GM18499 (cell line): ENCODE measurements around the gene PRPF6.

Source experiments
- ATAC-seq: cut with Tn5 transposase; IDR thresholded peaks from one replicate; pipeline ENCODE4 v1.9.1; 2021; ENCODE audit warnings: moderate number of reproducible peaks; ENCODE audit not compliant: insufficient read depth, unreplicated experiment

The PRPF6 gene

DNA sequence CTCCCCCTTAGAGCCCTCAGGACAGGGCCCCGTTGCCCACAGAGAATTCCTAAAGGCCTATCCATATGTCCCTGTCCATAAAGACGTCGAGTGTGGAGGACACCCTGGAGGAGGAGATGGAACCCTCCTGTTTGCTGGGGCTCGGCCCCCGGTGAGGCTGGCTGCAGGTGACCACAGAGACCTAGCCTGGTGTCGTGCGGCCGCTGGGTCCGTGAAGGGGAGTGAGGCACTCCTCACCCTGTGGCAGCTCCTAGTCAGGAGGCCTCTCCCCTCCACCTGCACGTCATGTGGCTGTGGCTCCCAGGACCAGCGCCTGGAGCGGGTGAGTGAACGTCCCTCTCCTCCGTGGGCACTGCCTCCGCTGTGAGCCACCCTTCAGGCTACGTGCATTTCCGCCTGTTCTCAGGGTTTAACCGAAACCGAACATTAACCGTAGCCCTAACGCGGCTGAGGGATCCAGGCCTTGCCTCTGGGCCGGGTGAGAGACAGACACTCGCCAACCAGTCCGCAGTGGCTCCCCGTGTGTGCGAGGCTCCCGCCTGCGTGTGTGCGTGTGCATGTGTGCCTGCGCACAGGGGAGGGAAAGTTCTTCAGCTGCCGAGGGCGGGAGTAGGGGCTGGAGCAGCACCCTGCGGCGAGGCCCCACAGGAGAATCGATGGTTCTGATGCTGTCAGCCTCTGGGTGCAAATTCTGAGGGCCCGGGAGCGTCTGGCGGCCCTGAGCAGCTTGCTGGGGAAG, 76.1 kb downstream of the PRPF6 start:
- ATAC-seq, result no peak

DNA sequence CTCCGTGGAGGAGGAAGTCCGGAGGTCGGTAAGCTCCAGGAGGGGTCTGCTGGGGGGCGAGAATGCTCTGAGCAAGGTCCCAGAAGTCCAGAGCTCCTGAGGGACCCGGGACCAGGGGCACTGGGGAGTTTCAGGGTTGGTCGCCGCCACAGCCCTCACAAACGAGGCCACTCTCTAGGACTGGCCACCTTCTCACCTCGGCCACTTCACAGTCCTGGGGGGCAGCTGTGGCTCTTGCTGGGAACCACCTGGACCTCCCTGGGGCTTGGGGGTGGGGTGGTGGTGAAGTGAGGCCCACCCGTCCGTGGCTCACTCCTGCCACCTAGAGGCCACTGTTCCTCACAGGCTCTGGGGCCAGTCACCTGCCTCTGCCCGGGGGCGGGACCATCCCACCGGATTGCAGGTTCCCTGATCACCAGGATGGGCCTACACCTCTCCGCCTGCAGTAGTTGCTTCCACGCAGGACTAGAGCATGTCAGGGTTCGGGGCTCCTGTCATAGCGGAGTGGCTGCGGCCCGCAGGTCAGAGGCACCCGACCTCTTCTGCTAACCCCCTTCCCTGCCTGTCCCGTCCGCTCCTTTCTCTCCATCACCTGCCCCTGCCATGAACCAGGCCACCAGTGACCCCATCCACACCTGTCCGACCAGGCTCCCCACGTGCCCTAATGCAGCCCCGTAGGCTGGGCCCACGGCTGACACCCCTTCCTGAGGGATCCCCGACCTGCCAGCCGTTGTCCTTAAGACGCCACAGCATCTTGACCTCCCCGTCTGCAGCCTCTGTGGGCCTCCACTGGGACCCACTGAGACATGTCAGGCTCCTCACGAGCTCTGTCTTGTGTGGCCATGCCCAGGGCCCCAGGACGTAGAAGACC, 76.9 kb downstream of the PRPF6 start:
- ATAC-seq, result no peak

DNA sequence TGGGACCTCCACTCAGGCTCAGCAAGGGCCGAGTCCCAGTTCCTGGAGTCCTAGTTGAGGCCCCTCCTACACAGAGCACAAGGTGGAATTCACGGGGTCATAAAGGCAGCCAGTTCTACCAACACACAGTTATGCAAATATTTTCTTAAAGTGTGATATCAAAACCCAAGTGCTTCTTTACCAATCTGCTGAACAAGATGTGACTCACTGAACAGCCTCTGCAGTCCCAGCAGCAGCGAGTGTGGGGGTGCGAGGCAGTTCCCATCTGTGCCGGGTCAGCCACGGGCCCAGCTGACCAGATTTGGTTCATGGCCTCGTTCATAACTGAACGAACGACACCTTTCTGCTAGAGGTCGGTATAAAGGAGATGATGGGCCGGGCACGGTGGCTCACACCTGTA, 77.6 kb downstream of the PRPF6 start:
- ATAC-seq, result no peak

DNA sequence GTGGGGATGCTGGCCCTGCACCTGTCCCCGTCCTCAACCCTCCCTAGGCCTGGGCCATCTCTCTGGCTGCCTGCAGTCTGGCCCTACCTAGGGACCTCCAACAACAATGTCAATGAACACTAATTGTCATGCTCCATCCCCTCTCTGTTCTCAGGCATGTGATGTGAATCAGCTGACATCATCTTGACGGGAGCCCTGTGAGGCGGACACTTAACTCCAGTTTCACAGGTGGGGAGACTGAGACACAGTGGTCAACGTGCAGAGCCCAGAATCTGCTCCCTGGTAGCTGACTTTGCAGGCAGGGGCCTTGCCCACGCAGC, 81.3 kb downstream of the PRPF6 start:
- ATAC-seq, result no peak

DNA sequence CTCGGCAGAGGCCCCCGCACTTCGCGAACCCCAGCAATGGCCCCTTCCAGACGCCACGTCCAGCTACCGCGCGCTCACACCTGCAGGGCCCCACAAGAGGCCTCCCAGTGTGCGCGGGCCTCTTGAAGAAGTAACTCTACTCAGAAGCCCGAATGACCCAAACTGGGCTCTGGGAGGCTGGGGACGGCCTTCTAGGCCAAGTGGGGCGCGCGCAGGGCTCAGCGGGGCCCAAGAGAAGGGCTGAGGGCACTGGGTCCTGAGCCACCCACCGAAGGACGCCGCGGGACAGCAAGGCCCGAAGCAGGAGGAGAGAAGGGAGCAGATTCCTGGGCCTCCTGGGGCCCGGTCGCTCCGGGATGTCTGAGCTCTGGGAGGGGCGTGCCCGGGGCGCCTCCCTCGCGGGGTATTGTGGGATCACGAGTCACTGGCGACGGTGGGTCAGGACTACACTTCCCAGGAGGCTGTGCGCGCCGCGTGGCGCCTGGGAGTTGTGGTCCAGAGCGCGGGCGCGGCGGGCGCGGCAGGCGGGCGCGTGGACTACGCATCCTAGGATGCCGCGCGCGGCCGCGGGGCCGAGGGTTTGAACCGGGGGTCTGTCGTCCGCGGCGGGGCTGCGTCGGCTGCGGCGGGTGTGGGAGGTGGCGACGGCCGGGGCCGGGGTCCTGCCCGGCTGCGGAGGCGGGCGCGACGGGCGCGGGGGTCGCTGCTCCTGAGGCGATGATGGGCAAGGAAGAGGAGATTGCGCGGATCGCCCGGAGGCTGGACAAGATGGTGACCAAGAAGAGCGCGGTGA, 81.9 kb downstream of the PRPF6 start, which contains the start of gene TCEA2:
TSS of gene TCEA2 (plus strand) at position 603 of the 793 bp plus-strand sequence. CDS start at position 718, 115 bp downstream.
- peak; percentile 60 for ATAC-seq

DNA sequence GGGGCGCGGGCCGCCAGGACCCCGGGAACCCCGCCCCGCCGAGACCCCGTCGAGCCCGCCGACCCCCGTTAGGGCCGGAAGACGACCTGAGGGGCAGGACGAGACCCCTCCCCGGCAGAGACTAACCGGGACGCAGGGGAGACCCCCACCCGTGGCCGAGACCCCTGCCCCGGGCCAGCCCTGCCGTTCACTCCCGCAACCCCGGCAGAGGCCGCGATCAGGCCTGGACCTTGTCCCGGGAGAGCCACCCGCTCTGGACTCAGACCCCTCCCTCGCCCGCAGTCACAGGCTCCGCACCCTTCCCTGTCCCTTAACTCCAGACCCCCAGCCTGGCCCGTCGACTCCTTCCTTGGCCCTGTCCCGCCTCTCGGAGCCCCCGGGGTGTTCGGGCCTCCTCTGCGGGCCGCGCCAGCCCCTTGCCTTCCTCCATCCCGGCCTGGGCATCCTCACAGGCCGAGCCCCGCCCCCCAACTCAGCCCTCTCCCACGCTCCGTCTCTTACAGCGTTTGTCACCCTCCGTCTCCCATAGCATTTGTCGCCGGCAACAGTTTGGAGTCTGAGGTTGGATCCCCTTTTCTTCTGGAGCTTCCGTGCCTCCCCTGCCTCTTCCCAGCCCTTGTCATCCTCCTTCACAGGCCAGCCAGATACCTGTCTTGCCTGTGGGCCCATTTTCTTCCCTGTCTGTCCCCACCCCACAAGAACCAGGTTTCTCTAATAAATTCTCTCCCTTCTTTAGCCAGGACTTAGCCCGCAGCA, 82.6 kb downstream of the PRPF6 start:
- no peak for ATAC-seq

DNA sequence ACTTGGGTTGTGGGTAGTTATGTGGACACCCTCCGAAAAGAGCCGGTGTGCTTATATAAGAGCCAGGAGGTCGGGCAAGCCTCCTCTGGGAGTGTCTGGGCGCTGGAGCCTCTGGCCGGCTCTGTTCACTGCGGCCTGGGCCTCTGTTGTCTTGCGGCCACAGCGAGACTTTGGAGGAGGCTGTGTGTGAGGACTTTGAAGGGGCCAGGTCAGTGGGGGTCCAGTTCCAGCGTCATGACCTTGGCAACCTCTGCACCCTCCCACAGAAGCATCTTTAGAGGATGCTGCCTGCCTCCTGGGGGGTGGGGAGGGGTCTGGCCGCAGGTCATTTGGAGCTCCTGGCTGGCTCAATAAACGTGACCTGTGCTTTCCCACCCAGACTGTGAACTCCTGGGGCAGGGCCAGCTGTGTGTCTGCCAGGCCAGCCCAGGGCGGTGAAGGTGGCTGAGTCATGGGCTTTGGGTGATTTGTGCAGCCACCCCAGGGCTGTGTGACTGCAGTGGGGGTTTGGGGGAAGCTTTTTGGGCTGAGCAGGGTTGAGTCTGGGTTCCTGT, 83.3 kb downstream of the PRPF6 start:
- ATAC-seq, result no peak

DNA sequence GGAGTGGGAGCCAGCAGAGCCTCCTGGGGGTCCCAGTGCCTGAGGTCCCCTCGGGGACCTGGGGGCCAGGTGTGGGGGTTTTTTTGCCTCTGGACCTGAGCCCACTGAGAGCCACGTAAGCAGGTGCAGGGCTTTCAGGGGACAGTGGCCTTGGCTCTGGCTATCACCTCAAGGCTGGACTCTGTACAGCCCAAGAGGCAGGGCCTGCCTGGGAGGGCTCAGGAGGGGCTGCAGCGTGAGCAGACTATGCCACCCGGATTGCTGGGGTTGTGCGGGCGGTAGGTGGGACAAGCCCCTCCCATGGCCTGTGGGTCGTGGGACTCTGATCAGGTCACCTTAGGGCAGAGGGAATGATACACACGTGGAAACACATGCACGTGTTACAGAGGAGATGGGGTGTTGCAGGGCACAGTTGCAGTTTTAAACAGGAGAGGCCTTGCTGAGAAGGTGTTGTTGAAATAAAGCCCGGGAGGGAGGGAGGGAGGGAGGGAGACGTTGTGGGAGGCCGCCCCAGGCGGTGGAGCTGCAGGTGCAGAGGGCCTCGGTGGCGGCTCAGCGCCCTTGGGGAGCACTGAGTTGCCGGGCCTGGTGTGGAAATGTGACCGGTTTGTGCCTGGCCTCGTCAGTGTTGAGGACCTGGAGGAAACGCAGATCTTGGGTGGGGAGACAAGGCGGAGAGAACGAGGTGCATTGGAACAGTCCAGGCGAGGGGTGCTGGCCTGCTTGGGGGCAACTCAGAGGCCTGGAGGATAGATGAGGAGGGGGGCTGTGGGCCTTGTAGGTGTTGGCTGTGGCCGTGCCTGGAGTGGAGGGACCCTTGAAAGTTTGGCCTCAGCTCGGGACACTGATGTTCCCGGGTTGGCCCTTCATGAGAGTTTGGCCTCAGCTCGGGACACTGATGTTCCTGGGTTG, 84.4 kb downstream of the PRPF6 start:
- ATAC-seq, result no peak

DNA sequence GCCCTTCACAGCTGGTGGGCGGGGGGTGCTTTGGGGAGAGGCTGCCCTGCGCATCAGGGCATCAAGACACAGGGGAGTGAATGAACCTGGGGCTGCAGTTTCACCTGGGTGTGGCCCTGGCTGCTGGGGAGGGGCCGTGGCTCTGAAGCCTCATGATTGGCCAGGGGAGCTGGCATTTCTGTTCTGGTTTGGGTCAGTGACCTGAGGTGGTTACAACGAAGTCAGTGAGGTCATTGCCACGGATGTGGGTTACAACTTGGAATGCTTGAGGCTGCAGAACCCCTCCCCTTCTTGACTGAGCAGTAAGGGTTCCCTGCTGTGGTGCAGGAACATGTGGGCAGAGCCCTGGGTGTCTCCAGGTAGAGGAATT, 85.0 kb downstream of the PRPF6 start:
- no peak for ATAC-seq

DNA sequence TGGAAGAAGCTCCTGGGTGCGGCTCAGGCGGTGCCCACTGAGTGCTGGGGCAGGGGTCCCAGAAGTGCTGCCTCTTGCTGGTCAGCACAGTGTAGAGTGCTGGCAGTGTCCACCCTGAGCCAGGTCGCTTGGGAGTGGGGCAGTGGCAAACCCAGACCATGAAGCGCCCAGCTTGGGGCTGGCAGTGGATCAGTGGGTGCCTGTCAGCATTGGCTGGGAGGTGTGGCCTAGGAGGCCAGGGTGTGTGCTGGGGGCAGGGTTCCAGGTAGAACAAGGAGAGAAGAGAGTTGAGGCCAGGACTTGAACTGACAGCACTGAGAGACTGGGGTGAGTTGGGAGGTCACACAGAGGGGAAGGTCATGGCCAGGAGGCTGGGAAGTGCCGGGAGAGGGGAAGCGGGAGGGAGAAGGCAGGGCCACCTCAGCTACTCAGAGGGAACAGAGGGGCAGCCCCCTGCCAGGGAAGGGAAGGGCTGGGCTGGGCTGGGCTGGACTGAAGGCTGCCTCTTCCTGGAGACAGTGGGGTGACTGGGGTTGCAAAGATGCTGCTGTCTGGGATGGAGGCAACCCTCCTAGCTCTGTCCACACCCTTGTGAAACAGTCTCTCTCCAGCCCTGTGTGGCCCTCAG, 86.2 kb downstream of the PRPF6 start:
- ATAC-seq, result no peak

DNA sequence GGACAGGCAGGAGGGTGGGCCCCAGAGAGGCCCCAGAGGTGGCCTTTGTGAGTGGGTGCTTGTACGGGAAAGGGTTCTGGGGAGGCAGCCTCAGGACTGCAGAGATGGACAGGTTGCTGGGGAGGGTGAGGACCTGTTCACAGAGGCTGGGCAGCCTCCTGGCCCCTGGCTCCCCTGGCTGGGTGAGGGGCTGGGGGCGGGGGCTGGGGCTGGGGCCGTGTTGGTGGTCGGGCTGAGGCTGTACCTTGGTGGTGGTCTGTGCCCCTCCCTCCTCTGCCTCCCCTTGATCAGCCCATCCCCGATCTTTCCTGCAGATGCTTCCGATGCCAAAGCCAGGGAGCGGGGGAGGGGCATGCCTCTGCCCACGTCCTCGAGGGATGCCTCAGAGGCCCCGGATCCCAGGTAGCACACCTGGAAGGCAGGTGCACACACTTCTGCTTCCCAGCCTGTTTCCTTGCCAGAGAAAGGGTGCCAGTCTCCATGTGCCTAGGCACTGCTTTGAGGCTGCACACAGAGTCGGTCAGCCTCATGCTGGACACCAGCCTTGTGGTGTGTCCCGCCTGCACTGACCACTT, 86.9 kb downstream of the PRPF6 start:
- ATAC-seq, result no peak

DNA sequence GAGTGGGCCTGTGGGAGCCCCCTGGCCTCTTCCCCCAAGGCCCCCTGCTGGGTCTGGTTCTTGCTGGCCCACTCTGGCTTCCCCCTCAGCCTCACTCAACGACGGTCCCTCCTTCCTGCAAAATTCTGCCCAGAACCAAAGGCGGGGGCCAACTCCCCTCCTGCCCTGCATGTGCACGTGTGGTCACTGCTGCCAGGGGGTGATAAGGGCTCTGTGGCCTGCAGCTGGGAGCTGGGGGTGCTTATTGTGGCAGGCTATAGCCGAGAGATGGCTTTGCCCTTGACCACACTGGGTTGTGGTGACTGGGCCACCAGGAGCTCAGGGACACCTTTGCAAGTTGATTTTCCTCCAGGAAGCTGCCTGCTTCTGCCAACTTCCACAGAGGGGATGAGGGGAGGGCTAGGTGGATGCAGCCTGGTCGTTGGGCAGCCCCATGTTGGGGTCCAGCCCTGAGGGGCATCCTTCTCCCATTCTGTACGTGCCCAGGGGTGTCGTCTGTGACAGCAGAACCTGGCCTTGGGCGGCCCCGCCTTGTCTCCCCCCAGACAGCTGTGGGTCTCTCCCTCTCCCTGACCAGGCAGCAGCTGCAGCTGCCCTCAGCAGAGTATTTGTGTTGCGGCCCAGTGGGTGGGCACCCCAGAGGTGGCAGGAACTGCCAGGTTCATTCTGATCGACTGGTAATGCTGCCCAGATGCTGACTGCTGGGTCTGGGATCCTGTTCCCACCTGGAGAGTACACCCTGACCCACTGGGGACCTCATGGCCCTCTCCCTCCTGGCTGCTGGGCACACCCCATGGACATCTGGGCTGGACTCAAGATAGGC, 87.7 kb downstream of the PRPF6 start:
- no peak for ATAC-seq

DNA sequence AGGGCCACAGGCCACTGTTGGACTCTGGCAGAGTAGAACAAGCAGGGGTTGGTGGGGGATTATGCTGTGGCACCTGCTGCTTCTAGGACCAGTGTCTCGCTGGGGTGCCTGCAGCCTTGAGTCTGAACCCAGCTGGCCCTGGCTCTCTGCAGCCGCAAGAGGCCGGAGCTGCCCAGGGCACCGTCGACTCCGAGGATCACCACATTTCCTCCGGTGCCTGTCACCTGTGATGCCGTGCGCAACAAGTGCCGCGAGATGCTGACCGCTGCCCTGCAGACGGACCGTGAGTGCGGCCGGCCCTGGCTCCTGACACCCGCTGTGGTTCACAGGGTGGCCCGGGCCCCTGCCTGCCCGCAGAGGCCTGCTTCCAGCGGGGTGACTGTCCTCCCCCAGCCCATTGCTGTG, 88.3 kb downstream of the PRPF6 start:
- no peak for ATAC-seq

DNA sequence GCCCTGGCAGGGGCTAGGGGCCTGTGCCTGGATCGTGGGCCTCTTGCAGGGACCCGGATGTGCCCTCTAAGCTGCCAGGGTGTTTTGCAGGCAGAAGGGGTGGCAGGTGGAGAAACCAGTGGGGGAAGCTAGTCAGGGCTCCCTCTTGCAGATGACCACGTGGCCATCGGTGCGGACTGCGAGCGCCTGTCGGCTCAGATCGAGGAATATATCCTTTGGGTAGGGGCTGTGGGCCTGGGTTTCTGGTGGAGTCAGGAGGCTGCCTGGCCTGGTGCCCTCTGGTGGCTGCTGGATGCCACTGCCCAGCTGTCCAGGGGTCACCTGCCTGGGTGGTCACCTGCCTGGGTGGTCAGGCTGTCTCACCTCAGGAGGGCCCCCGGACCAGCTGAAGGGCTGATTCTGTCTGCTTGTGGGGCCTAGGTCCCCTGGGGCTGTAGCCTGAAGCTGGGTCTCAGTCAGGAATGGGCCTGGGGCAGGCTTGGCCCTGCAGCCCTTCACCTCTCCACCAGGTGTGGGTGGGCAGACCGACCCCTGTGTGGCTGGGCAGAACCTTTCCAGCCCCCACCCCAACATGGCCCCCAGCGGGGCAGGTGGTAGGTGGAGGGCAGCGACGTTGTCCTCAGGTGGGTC, 88.8 kb downstream of the PRPF6 start:
- ATAC-seq, result no peak

DNA sequence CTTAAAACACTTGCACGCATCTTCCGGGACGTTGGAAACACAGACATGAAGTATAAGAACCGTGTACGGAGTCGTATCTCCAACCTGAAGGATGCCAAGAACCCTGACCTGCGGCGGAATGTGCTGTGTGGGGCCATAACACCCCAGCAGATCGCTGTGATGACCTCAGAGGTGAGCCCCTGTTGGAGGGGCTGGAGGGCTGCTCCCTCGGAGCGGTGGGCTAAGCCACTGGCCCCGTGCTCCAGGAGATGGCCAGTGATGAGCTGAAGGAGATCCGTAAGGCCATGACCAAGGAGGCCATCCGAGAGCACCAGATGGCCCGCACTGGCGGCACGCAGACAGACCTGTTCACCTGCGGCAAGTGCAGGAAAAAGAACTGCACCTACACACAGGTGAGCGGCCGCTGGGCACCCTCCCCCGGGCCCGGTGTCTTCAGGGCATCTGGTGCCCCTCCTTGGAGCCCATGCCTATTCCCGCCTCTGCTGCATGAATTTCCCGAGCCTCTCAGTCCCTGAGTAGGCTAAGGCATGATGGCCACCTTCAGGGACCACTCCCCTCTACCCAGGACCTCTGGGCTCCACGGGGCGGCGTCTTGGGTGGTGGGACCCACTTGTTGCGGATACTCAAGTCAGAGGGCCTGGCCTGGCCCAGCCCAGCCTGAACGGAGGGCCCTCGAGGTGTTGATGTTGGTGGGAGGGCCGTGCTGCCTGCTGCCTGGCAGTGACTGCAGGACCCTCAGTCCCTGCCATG, 89.5 kb downstream of the PRPF6 start:
- ATAC-seq, result no peak
